ENCODE data around the gene CPSF3.
A peak's percentile ranks its signal among the peaks of the same experiment; 100 is the strongest.
"Not testable (repeated sequence)": the region's sequence is repeated elsewhere in the genome, so short reads cannot be mapped to it uniquely, and the experiment has no call there.

Gene CPSF3

DNA sequence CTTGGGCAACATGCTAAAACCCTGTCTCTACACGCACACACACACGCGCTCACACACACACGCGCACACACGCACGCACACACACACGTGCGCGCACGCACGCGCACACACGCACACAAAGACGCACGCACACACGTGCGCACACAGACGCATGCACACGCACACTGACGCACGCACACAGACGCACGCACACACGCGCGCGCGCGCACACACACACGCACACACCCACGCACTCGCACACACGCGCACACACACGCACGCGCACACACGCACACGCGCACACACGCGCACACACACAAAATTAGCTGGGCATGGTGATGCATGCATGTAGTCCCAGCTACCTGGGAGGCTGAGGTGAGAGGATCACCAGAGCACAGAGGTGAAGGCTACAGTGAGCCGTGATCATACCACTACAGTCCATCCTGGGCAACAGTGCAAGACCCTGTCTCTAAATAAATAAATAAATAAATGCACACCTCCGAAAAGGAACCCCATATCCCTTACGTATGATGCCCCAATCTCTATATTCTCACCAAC lies 42.8 kb downstream of the CPSF3 start:
- DNase-seq (ENCODE audit: low read depth) = no peak

DNA sequence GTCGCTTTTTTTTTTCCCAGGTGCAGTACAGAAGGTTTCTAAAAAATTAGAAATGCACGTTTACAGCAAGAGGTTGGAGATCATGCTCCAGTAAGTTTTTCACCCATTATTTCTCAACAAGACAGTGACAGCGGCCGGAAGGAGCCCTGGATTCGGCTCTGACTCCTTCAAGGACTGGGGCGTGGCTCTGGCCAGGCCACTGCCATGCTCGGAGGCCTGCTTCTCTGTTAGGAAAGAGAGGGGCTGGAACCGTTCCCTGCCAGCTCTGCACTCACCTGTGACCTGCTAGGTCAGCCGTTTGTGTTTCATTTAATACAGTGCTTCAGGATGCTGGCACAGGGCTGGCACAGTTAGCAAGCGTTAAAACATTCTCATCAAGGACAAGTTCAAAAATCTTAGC lies 44.2 kb downstream of the CPSF3 start:
- no peak for DNase-seq (ENCODE audit: low read depth)

DNA sequence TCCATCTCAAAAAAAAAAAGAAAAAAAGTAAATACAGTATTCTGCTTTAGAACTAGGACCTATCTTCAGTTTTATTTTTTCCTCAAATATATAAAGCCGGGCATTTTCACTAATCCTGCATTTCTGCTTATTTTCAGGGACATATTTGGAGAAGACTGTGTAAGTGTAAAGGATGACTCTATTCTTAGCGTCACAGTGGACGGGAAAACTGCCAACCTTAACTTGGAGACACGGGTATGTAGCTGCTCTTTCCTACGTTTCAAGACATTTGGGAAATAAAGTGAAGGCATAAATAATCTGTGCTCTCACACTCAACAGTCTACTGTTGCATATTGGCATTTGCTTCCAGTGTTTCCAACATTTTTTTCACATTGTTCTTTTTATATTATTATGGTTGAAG lies 47.8 kb downstream of the CPSF3 start:
- no peak for DNase-seq (ENCODE audit: low read depth)

GRCh38 chr2:9472511-9472910 lies 49.1 kb downstream of the CPSF3 start:
- DNase-seq (ENCODE audit: low read depth) = no peak

DNA sequence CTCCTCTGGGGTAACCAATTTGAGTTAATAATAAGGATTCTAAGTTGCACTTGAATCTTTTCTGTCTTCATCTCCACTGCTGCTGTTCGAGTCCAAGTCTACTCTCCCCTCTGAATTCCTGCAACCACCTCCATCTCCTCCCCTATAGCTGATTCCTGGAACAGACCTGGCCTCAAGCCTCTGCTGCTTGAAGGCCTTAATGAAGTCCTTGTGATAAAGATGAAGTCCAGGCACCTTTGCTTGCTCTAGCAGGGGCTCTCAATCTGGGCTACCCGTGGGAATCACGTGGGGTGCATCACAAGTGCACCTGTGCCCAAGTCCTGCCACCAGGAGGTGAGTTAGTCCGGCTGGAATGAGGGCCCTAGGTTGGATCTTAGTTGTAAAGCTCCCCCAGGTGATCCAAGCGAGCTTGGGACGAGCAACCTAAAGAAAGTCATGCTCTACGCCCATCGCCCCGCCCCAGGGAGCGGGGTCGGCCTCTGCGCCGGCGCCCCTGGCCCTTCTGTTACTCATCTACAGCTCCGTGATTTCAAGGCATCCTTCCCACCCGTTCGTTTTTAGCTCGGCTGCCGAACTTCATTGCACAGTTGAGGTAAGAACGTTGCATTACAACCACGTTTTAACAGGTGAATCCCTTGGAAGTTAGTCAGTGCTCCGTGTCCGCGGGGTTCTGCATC lies 50.0 kb downstream of the CPSF3 start:
- no peak for DNase-seq (ENCODE audit: low read depth)

GRCh38 chr2:9473985-9474360 lies 50.5 kb downstream of the CPSF3 start:
- DNase-seq (ENCODE audit: low read depth) = peak; percentile 46

DNA sequence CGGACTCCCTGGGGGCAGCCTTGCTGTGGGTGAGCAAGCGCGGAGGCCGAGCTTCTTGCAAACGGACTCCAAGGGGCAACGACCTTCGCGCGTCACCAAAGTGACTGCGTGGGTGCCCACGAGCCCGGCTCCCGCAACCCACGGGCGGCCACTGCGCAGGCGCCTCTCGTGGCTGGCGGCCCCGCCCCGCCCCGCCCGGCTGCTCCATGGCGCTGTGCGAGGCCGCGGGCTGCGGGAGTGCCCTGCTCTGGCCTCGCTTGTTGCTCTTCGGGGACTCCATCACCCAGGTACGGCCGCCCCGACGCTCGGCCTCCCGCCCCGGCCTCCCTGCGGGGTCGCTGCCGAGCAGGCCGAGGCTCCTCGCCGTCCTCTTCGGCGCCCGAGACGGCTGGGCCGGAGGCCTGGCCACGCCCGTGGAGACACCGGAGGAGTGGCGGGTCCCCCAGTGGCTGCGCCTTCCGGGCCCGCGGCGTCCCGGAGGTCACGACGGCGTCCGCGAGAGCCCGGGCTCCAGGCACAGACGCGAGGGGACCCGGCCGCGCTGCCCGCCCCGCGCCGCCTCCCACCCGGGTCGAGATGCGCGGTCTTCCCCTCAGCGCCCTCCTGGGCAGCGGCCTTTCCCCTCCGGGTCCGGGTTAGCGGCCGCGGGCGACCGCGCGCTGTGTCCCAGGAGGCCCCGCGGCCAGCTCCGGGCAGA lies 51.1 kb downstream of the CPSF3 start, which contains the start of gene IAH1:
Gene IAH1 (plus strand): TSS at position 191 of the 697 bp plus-strand sequence. CDS start 16 bp downstream, at position 207.
- DNase-seq (ENCODE audit: low read depth) = peak; percentile 59

- no peak for DNase-seq (ENCODE audit: low read depth)
These were observed 54.5 kb downstream of the CPSF3 start for GRCh38 chr2:9477914-9478313.

DNA sequence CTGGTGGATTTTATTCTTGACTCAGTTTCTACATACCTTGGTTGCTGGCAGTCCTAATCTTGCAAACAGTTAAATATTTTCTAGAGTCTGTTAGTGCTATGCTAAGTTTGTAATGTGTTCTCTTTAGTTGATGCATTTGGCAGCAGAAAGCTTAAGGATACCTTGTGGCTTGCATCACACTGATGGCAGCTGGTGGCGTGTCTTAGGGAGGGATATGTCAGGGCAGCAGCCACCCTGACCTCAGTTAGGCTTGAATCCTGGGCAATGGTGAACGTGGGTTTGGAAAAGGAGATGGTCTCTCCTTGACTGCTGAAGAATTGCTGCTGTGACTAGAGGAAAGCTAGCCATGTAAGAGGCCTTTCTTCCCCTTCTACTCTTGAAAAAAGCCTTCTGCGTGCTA lies 55.1 kb downstream of the CPSF3 start:
- DNase-seq (ENCODE audit: low read depth) = no peak

DNA sequence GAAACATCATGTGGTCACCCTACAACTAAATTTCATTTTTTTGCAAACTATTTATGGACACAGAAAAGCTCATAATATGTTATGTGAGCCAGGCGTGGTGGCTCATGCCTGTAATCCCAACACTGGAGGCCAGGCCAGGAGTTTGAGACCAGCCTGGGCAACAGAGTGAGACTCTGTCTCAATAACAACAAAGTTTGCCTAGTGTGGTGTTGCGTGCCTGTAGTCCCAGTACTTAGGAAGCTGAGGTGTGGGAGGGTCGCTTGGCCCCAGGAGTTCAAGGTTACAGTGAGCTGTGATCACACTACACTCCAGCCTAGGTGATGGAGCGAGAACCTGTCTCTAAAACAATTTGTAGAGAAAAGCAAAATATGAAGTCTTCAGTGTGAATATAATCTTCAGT lies 56.7 kb downstream of the CPSF3 start:
- no peak for DNase-seq (ENCODE audit: low read depth)

- no peak for DNase-seq (ENCODE audit: low read depth)
These were observed 59.7 kb downstream of the CPSF3 start for GRCh38 chr2:9483107-9483506.

- DNase-seq (ENCODE audit: low read depth) = no peak
These were observed 61.1 kb downstream of the CPSF3 start for GRCh38 chr2:9484533-9484932.

- no peak for DNase-seq (ENCODE audit: low read depth)
These were observed 65.4 kb downstream of the CPSF3 start for GRCh38 chr2:9488583-9489547.

GRCh38 chr2:9490789-9491188 lies 67.3 kb downstream of the CPSF3 start:
- DNase-seq (ENCODE audit: low read depth) = no peak

DNA sequence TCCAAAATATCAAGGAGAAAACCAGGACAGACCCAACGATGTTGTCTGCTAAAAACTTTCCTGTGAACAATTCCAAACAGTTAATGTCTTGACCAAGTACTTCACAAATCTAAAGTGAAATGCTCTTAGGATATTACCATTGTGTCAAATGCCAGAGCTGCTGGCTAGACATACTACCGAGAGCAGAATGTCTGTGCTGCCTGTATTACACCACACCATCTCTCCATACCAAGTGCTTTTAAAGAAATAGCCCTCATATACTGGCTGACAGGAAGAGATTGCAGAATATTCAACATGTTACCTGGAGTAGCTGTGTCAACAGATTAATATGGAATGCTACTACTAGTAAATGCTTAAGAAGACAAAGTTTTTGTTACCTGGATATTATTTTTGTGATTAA lies 69.5 kb downstream of the CPSF3 start:
- DNase-seq (ENCODE audit: low read depth) = no peak

- no peak for DNase-seq (ENCODE audit: low read depth)
These were observed 70.0 kb downstream of the CPSF3 start for GRCh38 chr2:9493478-9493877.

DNA sequence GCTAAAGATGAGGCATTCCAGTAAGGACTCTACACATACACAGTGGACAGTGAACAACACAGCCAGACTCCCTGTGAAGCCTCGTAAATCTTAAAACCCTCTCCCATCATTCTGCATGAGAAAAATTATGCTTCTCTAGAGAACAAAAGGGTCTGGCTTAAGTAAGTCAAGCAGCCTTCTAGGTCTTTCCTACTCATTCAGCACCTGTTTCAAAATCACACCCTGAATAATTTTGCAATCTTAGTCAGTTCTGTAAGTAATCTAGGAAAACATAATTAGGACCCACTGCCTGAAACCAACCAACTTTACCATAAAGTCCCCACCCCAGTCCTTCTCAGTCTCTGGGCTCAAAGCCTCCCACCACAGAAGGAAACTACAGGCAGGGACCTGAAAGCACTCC lies 70.6 kb downstream of the CPSF3 start:
- no peak for DNase-seq (ENCODE audit: low read depth)

DNA sequence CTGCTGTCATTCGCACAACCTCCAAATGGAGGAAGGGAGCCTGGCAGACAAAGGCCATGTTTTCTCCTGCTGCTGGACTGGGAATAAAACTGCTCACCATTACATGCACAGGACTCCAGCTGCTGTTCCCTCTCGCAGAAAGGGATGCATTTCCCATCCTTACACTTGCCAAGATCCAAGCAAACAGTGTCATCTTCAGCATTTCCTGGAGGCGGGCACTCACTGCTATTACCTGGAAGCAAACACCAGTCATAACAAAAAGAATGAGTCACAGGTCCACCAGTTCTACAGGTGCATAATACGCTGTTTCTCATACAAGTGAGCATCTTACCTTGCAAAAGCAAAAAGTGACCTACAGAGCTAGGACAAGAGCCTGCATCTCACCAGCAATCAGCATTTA lies 73.6 kb downstream of the CPSF3 start:
- no peak for DNase-seq (ENCODE audit: low read depth)

DNA sequence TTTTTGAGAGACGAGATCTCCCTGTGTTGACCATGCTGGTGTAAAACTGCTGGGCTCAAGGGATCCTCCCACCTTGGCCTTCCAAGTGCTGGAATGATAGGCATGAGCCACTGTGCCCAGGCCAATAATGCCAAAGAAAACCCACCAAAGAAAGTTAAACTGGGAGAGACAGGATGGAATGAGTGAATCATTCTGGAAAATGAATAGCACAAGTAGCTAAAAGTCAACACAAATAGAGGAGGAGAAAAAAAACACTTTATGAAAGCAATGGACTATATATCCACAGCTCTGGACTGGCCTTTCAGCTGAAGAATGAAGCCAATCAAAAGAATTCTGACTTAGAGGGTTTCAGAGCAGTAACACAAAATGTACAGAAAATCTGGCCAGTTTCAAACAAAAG lies 74.8 kb downstream of the CPSF3 start:
- no peak for DNase-seq (ENCODE audit: low read depth)

DNA sequence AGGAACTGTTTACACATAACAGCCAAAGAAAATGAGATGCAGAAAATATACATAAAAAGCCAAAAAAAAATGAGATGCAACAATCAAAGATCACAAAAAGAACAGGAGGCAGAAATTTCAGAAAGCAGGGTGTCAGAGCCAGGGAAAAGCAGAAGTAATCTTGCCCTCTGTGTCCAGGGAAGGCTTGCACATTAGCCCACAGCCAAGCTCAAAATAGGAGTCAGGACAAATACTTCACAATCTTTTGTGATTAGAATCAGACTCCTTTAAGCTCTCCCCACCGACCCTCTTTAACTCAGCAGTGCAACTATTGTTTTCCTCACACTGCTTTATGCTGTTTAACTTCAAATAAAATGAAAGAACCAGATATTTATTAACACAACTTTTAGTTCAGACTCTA lies 85.5 kb downstream of the CPSF3 start:
- no peak for DNase-seq (ENCODE audit: low read depth)

GRCh38 chr2:9513946-9514345 lies 90.5 kb downstream of the CPSF3 start:
- not testable (repeated sequence) for DNase-seq (ENCODE audit: low read depth)

DNA sequence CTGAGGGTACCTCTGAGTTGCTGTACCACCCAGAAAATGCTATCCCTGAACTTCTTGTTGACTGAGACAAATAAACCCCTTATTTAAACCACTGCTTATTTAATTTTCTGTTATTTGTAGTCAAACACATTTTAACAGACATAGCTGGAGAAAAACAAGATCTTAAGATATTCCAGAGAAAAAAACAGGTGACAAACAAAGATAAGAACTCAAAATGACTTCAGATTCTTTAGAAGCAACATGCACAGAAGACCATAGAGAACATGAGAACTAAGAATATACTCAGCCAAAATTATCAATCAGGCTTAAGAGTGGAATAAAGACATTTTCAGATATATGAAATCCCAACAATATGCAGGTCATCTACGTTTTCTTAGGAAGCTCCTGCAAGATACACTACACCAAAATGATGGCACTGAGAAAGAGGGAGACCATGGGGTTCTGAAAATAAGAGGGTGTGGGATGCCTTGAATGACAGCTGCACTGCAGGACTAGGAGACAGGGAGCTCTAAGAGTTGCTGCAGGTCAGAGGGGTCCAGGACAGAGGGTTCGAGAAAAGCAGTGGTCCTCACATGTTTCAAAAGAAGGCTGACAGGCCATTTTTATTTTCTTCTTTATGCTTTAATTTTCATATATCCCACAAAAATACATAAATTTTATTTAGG lies 93.8 kb downstream of the CPSF3 start:
- DNase-seq (ENCODE audit: low read depth) = no peak

Measured in activated gamma-delta T cell treated with anti-CD3 and anti-CD28 coated beads, Interleukin-2, amount 50 U/mL, for 16 hours (primary cell).